ENCODE measurements around the gene GFER. TPM values are rescaled to one million over a fixed set of nuclear protein-coding genes. Genes with fewer than 3 reads are reported as not detected.

The GFER gene
- polyA plus RNA-seq, 1 of the 3 experiments (the other 2 are of a cell fraction), result 20.4 TPM

- Histone ChIP-seq H3K9me3 (no peaks in the 10 kb centered on the region), H2AFZ (ENCODE audit: low read depth) (no peak overlapping the region), H3K36me3 (replicated peaks in 1 of 2; ENCODE audit: control insufficient read depth in 1 of 2, insufficient read depth in 2 of 2, low read length in 1 of 2) (peaks cover 7 to 49% of the 10 kb centered on the region in 2 experiments), H3K27ac (ENCODE audit: low read depth in 2 of 2, low read length in 1 of 2) (no peak overlapping the region), H3K4me3 (ENCODE audit: low read depth in 2 of 2, low read length in 1 of 2) (no peak overlapping the region), H3K9me2 (no peaks in the 10 kb centered on the region), H3K4me1 (ENCODE audit: control insufficient read depth in 1 of 2, insufficient read depth in 2 of 2, low read depth in 1 of 2, low read length in 1 of 2) (peaks cover 0 to 8% of the 10 kb centered on the region in 2 experiments; a peak in 1 of 4 replicates), H3K9ac (no peak overlapping the region), H4K20me1 (ENCODE audit: insufficient read depth) (no peaks in the 10 kb centered on the region), H3K4me2 (no peak overlapping the region), H3F3A (replicated peaks; ENCODE audit: insufficient read depth) (peaks cover 14% of the 10 kb centered on the region), H3K79me2 (ENCODE audit: insufficient read depth) (peaks cover 6% of the 10 kb centered on the region; the same call in 1 of the 2 replicates), H3K27me3 (ENCODE audit: insufficient read depth) (no peaks in the 10 kb centered on the region)
- TF ChIP-seq TEAD4 (IDR thresholded peaks at IDR 0.05; ENCODE audit: borderline replicate concordance, insufficient read depth) (no peak), MAX (IDR thresholded peaks at IDR 0.05; ENCODE audit: low read depth) (no peak), TAF1 (IDR thresholded peaks at IDR 0.05; ENCODE audit: borderline replicate concordance, low read depth, low read length) (no peak), RCOR1 (IDR thresholded peaks at IDR 0.05; ENCODE audit: low read length) (no peak), RAD21 (IDR thresholded peaks at IDR 0.05; ENCODE audit: low read length) (no peak), GATA2 (CRISPR knock-in tag; IDR thresholded peaks at IDR 0.05) (no peak), EZH2phosphoT487 (IDR thresholded peaks at IDR 0.05; ENCODE audit: borderline replicate concordance, low read depth) (no peak), FOSL2 (IDR thresholded peaks at IDR 0.05; ENCODE audit: borderline replicate concordance, low read depth) (no peak), YY1 (IDR thresholded peaks at IDR 0.05; ENCODE audit: low read depth) (no peak), TCF12 (IDR thresholded peaks at IDR 0.05) (no peak), IRF3 (IDR thresholded peaks at IDR 0.05; ENCODE audit: low read depth, low read length) (no peak), MEF2A (IDR thresholded peaks at IDR 0.05; ENCODE audit: borderline replicate concordance, low read depth) (no peak), FOXM1 (IDR thresholded peaks at IDR 0.05; ENCODE audit: low read depth) (no peak), ZBTB33 (IDR thresholded peaks at IDR 0.05; ENCODE audit: borderline replicate concordance, low read depth) (no peak), EP300 (IDR thresholded peaks at IDR 0.05; ENCODE audit: borderline replicate concordance in 1 of 2, low read depth in 1 of 2, low read length in 1 of 2) (no peak), SIN3A (IDR thresholded peaks at IDR 0.05; ENCODE audit: borderline replicate concordance, low read depth, low read length) (no peak)
- WGBS (ENCODE audit: low lambda C conversion rate), result 98% methylated on average over 11 of the region's 37 CpGs
- DNase-seq, result no peak
- CTCF ChIA-PET, result no interaction called here
- POLR2A ChIA-PET, result no interaction called here
Observed at GRCh38 chr16:1978476-1979120, 5.4 kb upstream of the GFER start.
